ENCODE measurements around the gene SERPINB10.

The SERPINB10 gene

GRCh38 chr18:63882333-63883141 lies 25.2 kb upstream of the SERPINB10 start:
- Mint-ChIP-seq H3K36me3 (ENCODE audit: low read depth) (no peaks in the 10 kb centered on the region), H3K9me3 (peaks cover 4% of the 10 kb centered on the region), H3K4me1 (ENCODE audit: low read depth) (peaks cover 11% of the 10 kb centered on the region), H3K27me3 (peaks cover 21% of the 10 kb centered on the region), H3K4me3 (no peak overlapping the region), H3K27ac (no peak overlapping the region)

GRCh38 chr18:63883617-63884016 lies 24.1 kb upstream of the SERPINB10 start:
- Mint-ChIP-seq H3K27me3 (peaks cover 25% of the 10 kb centered on the region), H3K9me3 (peaks cover 4% of the 10 kb centered on the region), H3K4me1 (ENCODE audit: low read depth) (peaks cover 11% of the 10 kb centered on the region), H3K27ac (no peak overlapping the region), H3K4me3 (no peak overlapping the region), H3K36me3 (ENCODE audit: low read depth) (no peaks in the 10 kb centered on the region)

GRCh38 chr18:63887424-63887823 lies 20.3 kb upstream of the SERPINB10 start, which contains the start of gene SERPINB2:
Gene SERPINB2 (plus strand): TSS chr18:63887705. CDS start chr18:63891445, 3,740 bp downstream.
- no peaks in the 10 kb centered on the region for H3K36me3 Mint-ChIP-seq (ENCODE audit: low read depth)

GRCh38 chr18:63888470-63889190 lies 19.1 kb upstream of the SERPINB10 start:
- H3K4me3 Mint-ChIP-seq = no peak overlapping the region
- H3K27ac Mint-ChIP-seq = no peak overlapping the region
- H3K9me3 Mint-ChIP-seq = no peaks in the 10 kb centered on the region
- peaks cover 18% of the 10 kb centered on the region for H3K27me3 Mint-ChIP-seq
- H3K4me1 Mint-ChIP-seq (ENCODE audit: low read depth) = no peaks in the 10 kb centered on the region
- H3K36me3 Mint-ChIP-seq (ENCODE audit: low read depth) = no peaks in the 10 kb centered on the region

More at GRCh38 chr18:63887424-63887823, 20.3 kb upstream of the SERPINB10 start, which contains the start of gene SERPINB2:
- no peaks in the 10 kb centered on the region for H3K4me1 Mint-ChIP-seq (ENCODE audit: low read depth)
- no peak within 1 kb of the TSS for H3K4me3 Mint-ChIP-seq
- H3K9me3 Mint-ChIP-seq = no peaks in the 10 kb centered on the region
- peaks cover 18% of the 10 kb centered on the region for H3K27me3 Mint-ChIP-seq
- no peak within 1 kb of the TSS for H3K27ac Mint-ChIP-seq

- H3K9me3 Mint-ChIP-seq = no peaks in the 10 kb centered on the region
- H3K27ac Mint-ChIP-seq = no peak overlapping the region
- no peaks in the 10 kb centered on the region for H3K4me1 Mint-ChIP-seq (ENCODE audit: low read depth)
- H3K4me3 Mint-ChIP-seq = no peak overlapping the region
- peaks cover 13% of the 10 kb centered on the region for H3K27me3 Mint-ChIP-seq
- H3K36me3 Mint-ChIP-seq (ENCODE audit: low read depth) = no peaks in the 10 kb centered on the region
These were observed 18.1 kb upstream of the SERPINB10 start for GRCh38 chr18:63889626-63890025.

- Mint-ChIP-seq H3K36me3 (ENCODE audit: low read depth) (no peaks in the 10 kb centered on the region), H3K27ac (no peak overlapping the region), H3K9me3 (no peaks in the 10 kb centered on the region), H3K27me3 (peaks cover 11% of the 10 kb centered on the region), H3K4me1 (ENCODE audit: low read depth) (no peaks in the 10 kb centered on the region), H3K4me3 (no peak overlapping the region)
These were observed 17.4 kb upstream of the SERPINB10 start for GRCh38 chr18:63890237-63890949.

- peaks cover 9% of the 10 kb centered on the region for H3K27me3 Mint-ChIP-seq
These were observed 16.8 kb upstream of the SERPINB10 start for GRCh38 chr18:63890950-63891304.

GRCh38 chr18:63892566-63892965 lies 15.2 kb upstream of the SERPINB10 start:
- Mint-ChIP-seq H3K4me3 (no peak overlapping the region), H3K27ac (no peak overlapping the region), H3K4me1 (ENCODE audit: low read depth) (no peaks in the 10 kb centered on the region), H3K9me3 (no peaks in the 10 kb centered on the region), H3K36me3 (ENCODE audit: low read depth) (no peaks in the 10 kb centered on the region), H3K27me3 (peaks cover 11% of the 10 kb centered on the region)

More at GRCh38 chr18:63890950-63891304, 16.8 kb upstream of the SERPINB10 start:
- Mint-ChIP-seq H3K4me3 (no peak overlapping the region), H3K27ac (no peak overlapping the region), H3K4me1 (ENCODE audit: low read depth) (no peaks in the 10 kb centered on the region), H3K36me3 (ENCODE audit: low read depth) (no peaks in the 10 kb centered on the region), H3K9me3 (no peaks in the 10 kb centered on the region)

- Mint-ChIP-seq H3K27me3 (peaks cover 7% of the 10 kb centered on the region), H3K9me3 (no peaks in the 10 kb centered on the region), H3K27ac (no peak overlapping the region), H3K36me3 (ENCODE audit: low read depth) (no peaks in the 10 kb centered on the region), H3K4me1 (ENCODE audit: low read depth) (no peaks in the 10 kb centered on the region), H3K4me3 (no peak overlapping the region)
These were observed 13.5 kb upstream of the SERPINB10 start for GRCh38 chr18:63894106-63894772.

- H3K4me3 Mint-ChIP-seq = no peak overlapping the region
- H3K36me3 Mint-ChIP-seq (ENCODE audit: low read depth) = no peaks in the 10 kb centered on the region
- H3K4me1 Mint-ChIP-seq (ENCODE audit: low read depth) = no peaks in the 10 kb centered on the region
- no peak overlapping the region for H3K27ac Mint-ChIP-seq
- peaks cover 7% of the 10 kb centered on the region for H3K27me3 Mint-ChIP-seq
- H3K9me3 Mint-ChIP-seq = no peaks in the 10 kb centered on the region
These were observed 12.6 kb upstream of the SERPINB10 start for GRCh38 chr18:63895190-63895589.

GRCh38 chr18:63897072-63897471 lies 10.7 kb upstream of the SERPINB10 start:
- Mint-ChIP-seq H3K27ac (no peak overlapping the region), H3K4me3 (no peak overlapping the region), H3K4me1 (ENCODE audit: low read depth) (no peaks in the 10 kb centered on the region), H3K9me3 (no peaks in the 10 kb centered on the region), H3K27me3 (peaks cover 10% of the 10 kb centered on the region), H3K36me3 (ENCODE audit: low read depth) (no peaks in the 10 kb centered on the region)

- peaks cover 23% of the 10 kb centered on the region for H3K27me3 Mint-ChIP-seq
- no peaks in the 10 kb centered on the region for H3K9me3 Mint-ChIP-seq
- H3K4me1 Mint-ChIP-seq (ENCODE audit: low read depth) = no peaks in the 10 kb centered on the region
- no peaks in the 10 kb centered on the region for H3K36me3 Mint-ChIP-seq (ENCODE audit: low read depth)
- no peak overlapping the region for H3K27ac Mint-ChIP-seq
- no peak overlapping the region for H3K4me3 Mint-ChIP-seq
These were observed 8.6 kb upstream of the SERPINB10 start for GRCh38 chr18:63899206-63899605.

GRCh38 chr18:63903851-63904570 lies 3.7 kb upstream of the SERPINB10 start:
- Mint-ChIP-seq H3K4me3 (no peak overlapping the region), H3K36me3 (ENCODE audit: low read depth) (no peaks in the 10 kb centered on the region), H3K27me3 (peaks cover 33% of the 10 kb centered on the region), H3K9me3 (no peaks in the 10 kb centered on the region), H3K27ac (no peak overlapping the region), H3K4me1 (ENCODE audit: low read depth) (peaks cover 6% of the 10 kb centered on the region)

GRCh38 chr18:63904694-63905093 lies 3.1 kb upstream of the SERPINB10 start:
- H3K9me3 Mint-ChIP-seq = no peaks in the 10 kb centered on the region
- H3K27ac Mint-ChIP-seq = no peak overlapping the region
- H3K4me3 Mint-ChIP-seq = no peak overlapping the region
- H3K27me3 Mint-ChIP-seq = peaks cover 34% of the 10 kb centered on the region
- no peaks in the 10 kb centered on the region for H3K36me3 Mint-ChIP-seq (ENCODE audit: low read depth)
- peaks cover 6% of the 10 kb centered on the region for H3K4me1 Mint-ChIP-seq (ENCODE audit: low read depth)
